Stomach (tissue), 4 donors: ENCODE results near the gene SNX33.
A peak's percentile ranks its signal among the peaks of the same experiment; 100 is the strongest.
"Not testable (repeated sequence)": the region's sequence is repeated elsewhere in the genome, so short reads cannot be mapped to it uniquely, and the experiment has no call there.

Experiments
- EP300 ChIP-seq: sonication (generic); formaldehyde crosslinking; IDR thresholded peaks from one replicate; pipeline ENCODE4 v1.6.1; 2017; ENCODE audit warnings: antibody characterized with exemption
- TF ChIP-seq, protein P1 (sequence below), 7 experiments: fragments of 450-650 bp in 4 of 7; fragments of 200-600 bp in 3 of 7; sonication (generic) in 3 of 7; IDR thresholded peaks; one replicate each; pipeline ENCODE4 v1.5.1; 2016 to 2019; ENCODE audit warnings: antibody characterized with exemption in 7 of 7, control low read depth in 2 of 7, mild to moderate bottlenecking in 1 of 7

GRCh38 chr15:75709458-75709857 lies 61.7 kb downstream of the SNX33 start:
- TF ChIP-seq, protein P1, sequence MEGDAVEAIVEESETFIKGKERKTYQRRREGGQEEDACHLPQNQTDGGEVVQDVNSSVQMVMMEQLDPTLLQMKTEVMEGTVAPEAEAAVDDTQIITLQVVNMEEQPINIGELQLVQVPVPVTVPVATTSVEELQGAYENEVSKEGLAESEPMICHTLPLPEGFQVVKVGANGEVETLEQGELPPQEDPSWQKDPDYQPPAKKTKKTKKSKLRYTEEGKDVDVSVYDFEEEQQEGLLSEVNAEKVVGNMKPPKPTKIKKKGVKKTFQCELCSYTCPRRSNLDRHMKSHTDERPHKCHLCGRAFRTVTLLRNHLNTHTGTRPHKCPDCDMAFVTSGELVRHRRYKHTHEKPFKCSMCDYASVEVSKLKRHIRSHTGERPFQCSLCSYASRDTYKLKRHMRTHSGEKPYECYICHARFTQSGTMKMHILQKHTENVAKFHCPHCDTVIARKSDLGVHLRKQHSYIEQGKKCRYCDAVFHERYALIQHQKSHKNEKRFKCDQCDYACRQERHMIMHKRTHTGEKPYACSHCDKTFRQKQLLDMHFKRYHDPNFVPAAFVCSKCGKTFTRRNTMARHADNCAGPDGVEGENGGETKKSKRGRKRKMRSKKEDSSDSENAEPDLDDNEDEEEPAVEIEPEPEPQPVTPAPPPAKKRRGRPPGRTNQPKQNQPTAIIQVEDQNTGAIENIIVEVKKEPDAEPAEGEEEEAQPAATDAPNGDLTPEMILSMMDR (IDR thresholded peaks at IDR 0.05) = not testable (repeated sequence)
- peak; percentile 89 for TF ChIP-seq EP300
